ENCODE measurements around the gene CARD14. TPM values are rescaled to one million over a fixed set of nuclear protein-coding genes. Genes with fewer than 3 reads are reported as not detected.

CARD14 gene
- total RNA-seq, 1 donor from 2014 or later: not detected

DNA sequence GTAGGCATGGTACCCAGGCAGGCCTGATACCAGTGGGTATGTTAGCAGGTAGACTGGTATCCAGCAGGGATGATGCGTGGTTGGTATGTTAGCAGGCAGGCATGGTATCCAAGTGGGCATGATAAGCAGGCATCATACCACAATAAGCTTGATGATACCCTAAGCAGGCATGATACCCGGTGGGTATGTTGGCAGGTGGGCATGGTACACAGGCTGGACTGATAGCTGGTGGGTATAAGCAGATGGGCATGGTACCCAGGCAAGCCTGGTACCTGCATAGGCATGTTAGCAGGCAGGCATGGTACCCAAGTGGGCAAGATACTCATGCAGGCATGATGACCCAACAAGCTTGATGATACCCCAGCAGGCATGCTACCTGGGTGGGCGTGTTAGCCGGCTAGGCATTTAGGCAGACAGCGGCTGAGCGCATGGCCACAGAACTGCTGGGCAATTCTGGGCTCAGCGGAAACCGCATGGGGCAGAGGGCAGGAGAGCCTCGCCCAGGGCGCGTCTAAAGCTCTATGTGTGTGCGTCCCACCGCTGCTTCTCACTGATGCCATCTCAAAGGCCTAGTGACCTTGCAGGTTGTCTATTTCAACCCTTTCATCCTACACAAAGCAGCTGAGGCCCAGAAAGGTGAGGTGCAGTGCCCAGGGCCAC lies 48.0 kb downstream of the CARD14 start:
- POLR2A ChIA-PET: interaction anchor here (0.6 to 2.0 kb wide), 3 partner anchors 41 to 60 kb away, joined by 3 to 17 read pairs (median 9); no protein-coding TSS in a partner anchor
- H3K4me3 Mint-ChIP-seq: no peak overlapping the region
- H3K27me3 Mint-ChIP-seq: no peaks in the 10 kb centered on the region
- TF ChIP-seq, protein P1, sequence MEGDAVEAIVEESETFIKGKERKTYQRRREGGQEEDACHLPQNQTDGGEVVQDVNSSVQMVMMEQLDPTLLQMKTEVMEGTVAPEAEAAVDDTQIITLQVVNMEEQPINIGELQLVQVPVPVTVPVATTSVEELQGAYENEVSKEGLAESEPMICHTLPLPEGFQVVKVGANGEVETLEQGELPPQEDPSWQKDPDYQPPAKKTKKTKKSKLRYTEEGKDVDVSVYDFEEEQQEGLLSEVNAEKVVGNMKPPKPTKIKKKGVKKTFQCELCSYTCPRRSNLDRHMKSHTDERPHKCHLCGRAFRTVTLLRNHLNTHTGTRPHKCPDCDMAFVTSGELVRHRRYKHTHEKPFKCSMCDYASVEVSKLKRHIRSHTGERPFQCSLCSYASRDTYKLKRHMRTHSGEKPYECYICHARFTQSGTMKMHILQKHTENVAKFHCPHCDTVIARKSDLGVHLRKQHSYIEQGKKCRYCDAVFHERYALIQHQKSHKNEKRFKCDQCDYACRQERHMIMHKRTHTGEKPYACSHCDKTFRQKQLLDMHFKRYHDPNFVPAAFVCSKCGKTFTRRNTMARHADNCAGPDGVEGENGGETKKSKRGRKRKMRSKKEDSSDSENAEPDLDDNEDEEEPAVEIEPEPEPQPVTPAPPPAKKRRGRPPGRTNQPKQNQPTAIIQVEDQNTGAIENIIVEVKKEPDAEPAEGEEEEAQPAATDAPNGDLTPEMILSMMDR (IDR thresholded peaks at IDR 0.05): no peak
- no peak overlapping the region for H3K27ac Mint-ChIP-seq
- no peaks in the 10 kb centered on the region for H3K9me3 Mint-ChIP-seq
- DNase-seq: no peak
- ATAC-seq (ENCODE audit: low read depth): no peak
- intact Hi-C loops (cut with micrococcal nuclease): loop anchor here (2.0 kb wide), 1 partner anchor 35 kb away; no protein-coding TSS in a partner anchor
- peaks cover 34% of the 10 kb centered on the region for H3K36me3 Mint-ChIP-seq (ENCODE audit: low read depth)
- H3K4me1 Mint-ChIP-seq: peaks cover 26% of the 10 kb centered on the region
- CTCF ChIA-PET: interaction anchor here (2.8 kb wide), 1 partner anchor 22 kb away, joined by 10 read pairs; no protein-coding TSS in a partner anchor

GRCh38 chr17:80218391-80218790 lies 48.6 kb downstream of the CARD14 start:
- ChIA-PET CTCF (interaction anchor here (2.8 kb wide), 1 partner anchor 22 kb away, joined by 10 read pairs; no protein-coding TSS in a partner anchor), POLR2A (interaction anchor here (0.6 to 2.0 kb wide), 5 partner anchors 19 to 361 kb away, joined by 3 to 17 read pairs (median 6); no protein-coding TSS in a partner anchor)
- peak overlapping the region; percentile 90 for H3K4me3 Mint-ChIP-seq
- peaks cover 32% of the 10 kb centered on the region for H3K36me3 Mint-ChIP-seq (ENCODE audit: low read depth)
- TF ChIP-seq, protein P1 (IDR thresholded peaks at IDR 0.05): no peak
- DNase-seq: no peak
- no peaks in the 10 kb centered on the region for H3K27me3 Mint-ChIP-seq
- no peaks in the 10 kb centered on the region for H3K9me3 Mint-ChIP-seq
- peaks cover 21% of the 10 kb centered on the region for H3K4me1 Mint-ChIP-seq
- ATAC-seq (ENCODE audit: low read depth): no peak
- no peak overlapping the region for H3K27ac Mint-ChIP-seq
- intact Hi-C loops (cut with micrococcal nuclease): loop anchor here (2.0 kb wide), 1 partner anchor 34 kb away; no protein-coding TSS in a partner anchor

GRCh38 chr17:80219013-80219762 lies 49.4 kb downstream of the CARD14 start:
- peak; percentile 89 for ATAC-seq (ENCODE audit: low read depth)
- H3K27ac Mint-ChIP-seq: peak overlapping the region; percentile 92
- no peaks in the 10 kb centered on the region for H3K9me3 Mint-ChIP-seq
- TF ChIP-seq, protein P1 (IDR thresholded peaks at IDR 0.05): no peak
- no peaks in the 10 kb centered on the region for H3K27me3 Mint-ChIP-seq
- peaks cover 32% of the 10 kb centered on the region for H3K36me3 Mint-ChIP-seq (ENCODE audit: low read depth)
- ChIA-PET POLR2A (interaction anchor here (0.7 to 2.0 kb wide), 6 partner anchors 20 to 362 kb away, joined by 5 to 17 read pairs (median 6); partner anchors contain the start of gene RNF213), CTCF (interaction anchor here (0.7 to 2.8 kb wide), 2 partner anchors 23 to 34 kb away, joined by 3 to 10 read pairs; no protein-coding TSS in a partner anchor)
- intact Hi-C loops (cut with micrococcal nuclease): loop anchor here (1.0 to 2.0 kb wide), 3 partner anchors 34 to 72 kb away; partner anchors contain the start of gene EIF4A3
- DNase-seq: peak; percentile 75
- peaks cover 20% of the 10 kb centered on the region for H3K4me1 Mint-ChIP-seq
- peak overlapping the region; percentile 90 for H3K4me3 Mint-ChIP-seq

DNA sequence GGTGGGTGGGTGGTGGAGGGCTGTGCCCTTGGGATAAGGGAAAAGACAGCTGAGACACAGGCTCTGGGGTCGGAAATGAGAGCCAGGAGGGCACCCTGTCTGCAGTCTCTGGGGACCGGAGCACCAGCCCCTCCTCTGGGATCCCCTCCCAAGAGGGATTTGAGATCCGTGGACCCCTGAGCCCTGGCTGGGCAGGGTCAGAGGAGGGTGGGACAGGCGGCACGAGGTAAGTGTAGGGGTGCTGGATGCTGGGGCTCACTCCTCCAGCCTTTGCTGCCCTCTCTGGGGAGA lies 49.9 kb downstream of the CARD14 start:
- POLR2A ChIA-PET: interaction anchor here (0.7 to 2.0 kb wide), 3 partner anchors 41 to 136 kb away, joined by 5 to 17 read pairs (median 5); partner anchors contain the start of gene RNF213
- ATAC-seq (ENCODE audit: low read depth) (peak; percentile 22), DNase-seq (no peak)
- Mint-ChIP-seq H3K36me3 (ENCODE audit: low read depth) (peaks cover 27% of the 10 kb centered on the region), H3K4me1 (peaks cover 20% of the 10 kb centered on the region), H3K4me3 (peak overlapping the region; percentile 90), H3K9me3 (no peaks in the 10 kb centered on the region), H3K27me3 (no peaks in the 10 kb centered on the region), H3K27ac (peak overlapping the region; percentile 92)
- CTCF ChIA-PET: interaction anchor here (0.7 to 2.8 kb wide), 2 partner anchors 24 to 33 kb away, joined by 3 to 10 read pairs; no protein-coding TSS in a partner anchor
- intact Hi-C loops (cut with micrococcal nuclease): loop anchor here (1.0 to 2.0 kb wide), 3 partner anchors 33 to 72 kb away; partner anchors contain the start of gene EIF4A3
- TF ChIP-seq, protein P1 (IDR thresholded peaks at IDR 0.05): no peak

All from activated B cell treated with CpG ODN at 0.5 μM for 24 hours (primary cell).